PC-3 (cell line): Measurements from ENCODE around the gene GRPEL2. TPM values are rescaled to one million over a fixed set of nuclear protein-coding genes. Genes with fewer than 3 reads are reported as not detected.

Experiments
- ATAC-seq: fragments of 200-7000 bp; cut with Tn5 transposase; 2 replicates; pipeline ENCODE4 v1.9.1; 2020; ENCODE audit warnings: mild to moderate bottlenecking, moderate library complexity
- BruUV-seq: library from RNA; stranded (reverse); fragments of 400-500 nt; replicated peaks from 2 replicates; lab custom pipeline; 2021; lab: Mats Ljungman, UMichigan
- CTCF ChIA-PET: fragments of 300-600 bp; sonication (Branson Sonifier 250); formaldehyde crosslinking; loops from one replicate; lab custom pipeline; 2022; ENCODE audit warnings: antibody characterized with exemption; lab: Charles Lee
- POLR2A ChIA-PET: fragments of 300-600 bp; sonication (Branson Sonifier 250); formaldehyde crosslinking; loops from one replicate; lab custom pipeline; 2022; ENCODE audit warnings: antibody characterized with exemption; ENCODE audit not compliant: unreplicated experiment; lab: Charles Lee
- DNase-seq: peaks from one replicate; pipeline ENCODE4 v3.0.0-alpha.2; 2015
- H2AFZ ChIP-seq: fragments of 300-600 bp; sonication (generic); 2 replicates; pipeline ENCODE4 v1.6.0; 2016; ENCODE audit warnings: antibody characterized with exemption, low read length
- H3F3A ChIP-seq: fragments of 300-600 bp; sonication (generic); one replicate; pipeline ENCODE4 v1.6.0; 2017; ENCODE audit warnings: antibody characterized with exemption, low read length, control low read depth, mild to moderate bottlenecking; ENCODE audit not compliant: unreplicated experiment
- H3K27ac ChIP-seq: fragments of 300-600 bp; sonication (generic); 2 replicates; pipeline ENCODE4 v1.5.1; 2016; ENCODE audit warnings: mild to moderate bottlenecking, low read length
- H3K27me3 ChIP-seq: fragments of 300-600 bp; sonication (generic); 2 replicates; pipeline ENCODE4 v1.6.1; 2016; ENCODE audit warnings: low read length, mixed read lengths
- H3K36me3 ChIP-seq: fragments of 300-600 bp; sonication (generic); 2 replicates; pipeline ENCODE4 v1.6.1; 2016; ENCODE audit warnings: low read depth, mixed run types, low read length, mixed read lengths
- H3K4me1 ChIP-seq: fragments of 300-600 bp; sonication (generic); 2 replicates; pipeline ENCODE4 v1.5.1; 2016; ENCODE audit warnings: low read length; ENCODE audit not compliant: insufficient read depth
- H3K4me2 ChIP-seq: fragments of 300-600 bp; sonication (generic); 2 replicates; pipeline ENCODE4 v1.6.0; 2016; ENCODE audit warnings: low read length
- H3K4me3 ChIP-seq: fragments of 300-600 bp; sonication (generic); 2 replicates; pipeline ENCODE4 v1.5.1; 2016; ENCODE audit warnings: mild to moderate bottlenecking, low read length, mixed read lengths
- H3K79me2 ChIP-seq: fragments of 300-600 bp; sonication (generic); 2 replicates; pipeline ENCODE4 v1.6.1; 2017; ENCODE audit warnings: low read length, mixed read lengths
- H3K9ac ChIP-seq: fragments of 300-600 bp; sonication (generic); 2 replicates; pipeline ENCODE4 v1.6.0; 2016; ENCODE audit warnings: mild to moderate bottlenecking, low read length
- H3K9me2 ChIP-seq: fragments of 300-600 bp; sonication (generic); replicated peaks from 2 replicates; pipeline ENCODE4 v1.6.1; 2016; ENCODE audit warnings: mixed run types, low read length, mixed read lengths
- H3K9me3 ChIP-seq: fragments of 300-600 bp; sonication (generic); 2 replicates; pipeline ENCODE4 v1.6.1; 2016; ENCODE audit warnings: low read length, mixed read lengths
- H4K20me1 ChIP-seq: fragments of 300-600 bp; sonication (generic); 2 replicates; pipeline ENCODE4 v1.6.1; 2016; ENCODE audit warnings: low read length, mixed read lengths
- EZH2 ChIP-seq: fragments of 300-600 bp; sonication (generic); IDR thresholded peaks from one replicate; pipeline ENCODE4 v1.6.1; 2017; ENCODE audit warnings: antibody characterized with exemption, mild to moderate bottlenecking, low read length; ENCODE audit not compliant: unreplicated experiment
- EZH2phosphoT487 ChIP-seq: fragments of 300-600 bp; sonication (generic); IDR thresholded peaks from 2 replicates; pipeline ENCODE4 v1.6.1; 2018; ENCODE audit warnings: mild to moderate bottlenecking, antibody characterized with exemption, low read length, borderline replicate concordance
- intact Hi-C: fragments of 100-400 bp; cut with micrococcal nuclease; formaldehyde crosslinking; loops from 2 replicates; pipeline ENCODE4 v1.9.0; 2023
- total RNA-seq: library from RNA; depleted of rRNA; stranded (reverse); fragments of >200 nt; gene quantifications from 2 replicates; pipeline ENCODE4 v1.2.3, GENCODE V29; 2014
- TF ChIP-seq, protein P1 (sequence below): fragments of 300-600 bp; sonication (generic); conservative IDR thresholded peaks from 2 replicates; pipeline ENCODE4 v1.5.1; 2017; ENCODE audit warnings: antibody characterized with exemption, low read depth, mild to moderate bottlenecking, low read length

GRPEL2 gene
- total RNA-seq, 1 experiment from 2014 or later = 43.8 TPM

DNA sequence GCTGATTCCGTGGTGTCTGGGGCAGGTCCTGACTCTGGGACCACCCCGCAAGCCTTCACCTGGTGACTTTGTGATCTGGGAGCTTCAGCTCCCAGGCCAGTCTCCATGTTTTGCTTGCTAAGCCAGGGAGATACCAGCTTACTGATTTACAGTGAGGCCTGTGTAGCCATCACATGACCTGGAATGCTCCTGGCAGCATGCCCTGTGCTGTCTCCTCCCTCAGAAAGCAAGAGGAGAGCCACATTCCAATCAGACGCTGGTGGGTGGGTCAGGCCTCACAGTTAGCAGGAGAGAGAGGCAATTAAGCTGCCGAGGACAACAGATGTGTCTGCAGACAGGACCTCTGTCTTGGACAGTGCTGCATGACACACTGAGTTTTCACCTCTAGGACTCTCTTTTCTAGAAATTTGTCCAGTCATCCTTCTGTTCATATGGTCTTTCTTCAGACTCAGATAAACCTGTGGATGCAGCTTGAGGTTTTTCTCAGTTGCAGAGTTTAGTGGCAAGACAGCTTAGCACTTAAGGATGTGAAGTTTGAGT is 24.4 kb upstream of the GRPEL2 start:
- no peak overlapping the region for H3K9ac ChIP-seq
- no TSS peak for BruUV-seq
- no peaks in the 10 kb centered on the region for H3K27me3 ChIP-seq
- H3K4me3 ChIP-seq = no peak overlapping the region
- ATAC-seq = peak; percentile 63
- peak; percentile 79 for DNase-seq
- H3K27ac ChIP-seq = no peak overlapping the region
- H2AFZ ChIP-seq = peak overlapping the region; percentile 32; the same call in 1 of the 2 replicates
- intact Hi-C loops = loop anchor here (10.0 kb wide), 1 partner anchor 56 kb away; no protein-coding TSS in a partner anchor
- H3K4me2 ChIP-seq = no peak overlapping the region
- H4K20me1 ChIP-seq = no peaks in the 10 kb centered on the region
- ChIA-PET POLR2A (interaction anchor here (0.6 kb wide), 1 partner anchor 37 kb away, joined by 5 read pairs; the partner anchor contains the start of gene PCYOX1L), CTCF (interaction anchor here (0.9 to 2.3 kb wide), 2 partner anchors 38 to 47 kb away, joined by 3 to 13 read pairs; no protein-coding TSS in a partner anchor)
- H3F3A ChIP-seq = no peaks in the 10 kb centered on the region
- TF ChIP-seq, protein P1, sequence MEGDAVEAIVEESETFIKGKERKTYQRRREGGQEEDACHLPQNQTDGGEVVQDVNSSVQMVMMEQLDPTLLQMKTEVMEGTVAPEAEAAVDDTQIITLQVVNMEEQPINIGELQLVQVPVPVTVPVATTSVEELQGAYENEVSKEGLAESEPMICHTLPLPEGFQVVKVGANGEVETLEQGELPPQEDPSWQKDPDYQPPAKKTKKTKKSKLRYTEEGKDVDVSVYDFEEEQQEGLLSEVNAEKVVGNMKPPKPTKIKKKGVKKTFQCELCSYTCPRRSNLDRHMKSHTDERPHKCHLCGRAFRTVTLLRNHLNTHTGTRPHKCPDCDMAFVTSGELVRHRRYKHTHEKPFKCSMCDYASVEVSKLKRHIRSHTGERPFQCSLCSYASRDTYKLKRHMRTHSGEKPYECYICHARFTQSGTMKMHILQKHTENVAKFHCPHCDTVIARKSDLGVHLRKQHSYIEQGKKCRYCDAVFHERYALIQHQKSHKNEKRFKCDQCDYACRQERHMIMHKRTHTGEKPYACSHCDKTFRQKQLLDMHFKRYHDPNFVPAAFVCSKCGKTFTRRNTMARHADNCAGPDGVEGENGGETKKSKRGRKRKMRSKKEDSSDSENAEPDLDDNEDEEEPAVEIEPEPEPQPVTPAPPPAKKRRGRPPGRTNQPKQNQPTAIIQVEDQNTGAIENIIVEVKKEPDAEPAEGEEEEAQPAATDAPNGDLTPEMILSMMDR = no peak
- H3K79me2 ChIP-seq = no peaks in the 10 kb centered on the region
- no peaks in the 10 kb centered on the region for H3K9me3 ChIP-seq
- no peaks in the 10 kb centered on the region for H3K36me3 ChIP-seq
- H3K4me1 ChIP-seq = peaks cover 10% of the 10 kb centered on the region
- no peaks in the 10 kb centered on the region for H3K9me2 ChIP-seq

DNA sequence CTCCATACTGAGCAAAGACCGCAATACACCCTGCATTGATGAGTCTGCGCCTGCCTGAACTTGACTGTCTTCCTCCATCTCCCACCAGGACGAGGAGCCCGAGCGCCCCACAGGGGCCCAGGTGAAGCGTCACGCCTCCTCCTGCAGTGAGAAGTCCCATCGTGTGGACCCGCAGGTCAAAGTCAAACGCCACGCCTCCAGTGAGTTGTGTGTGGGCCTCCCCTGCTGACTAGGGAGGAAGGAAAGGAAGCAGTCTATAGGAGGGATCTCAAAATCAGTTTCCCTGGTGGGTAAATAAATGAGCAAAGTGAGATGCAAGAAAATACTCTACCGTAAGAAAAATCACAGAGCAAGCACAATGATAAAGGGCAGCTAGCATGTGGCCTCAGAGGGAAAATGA is 22.8 kb upstream of the GRPEL2 start:
- no peaks in the 10 kb centered on the region for H3K79me2 ChIP-seq
- no peak overlapping the region for H3K9ac ChIP-seq
- no peaks in the 10 kb centered on the region for H3K9me2 ChIP-seq
- ATAC-seq = no peak
- TF ChIP-seq, protein P1 = no peak
- TF ChIP-seq EZH2 (no peak), EZH2phosphoT487 (no peak)
- H3K4me3 ChIP-seq = no peak overlapping the region
- no peaks in the 10 kb centered on the region for H3K27me3 ChIP-seq
- no peak overlapping the region for H3K27ac ChIP-seq
- H3F3A ChIP-seq = no peaks in the 10 kb centered on the region
- H3K9me3 ChIP-seq = no peaks in the 10 kb centered on the region
- CTCF ChIA-PET = no interaction called here
- POLR2A ChIA-PET = no interaction called here
- peaks cover 15% of the 10 kb centered on the region for H3K4me1 ChIP-seq
- H4K20me1 ChIP-seq = no peaks in the 10 kb centered on the region
- no TSS peak for BruUV-seq
- no peak overlapping the region for H2AFZ ChIP-seq
- no peaks in the 10 kb centered on the region for H3K36me3 ChIP-seq
- intact Hi-C loops = loop anchor here (10.0 kb wide), 1 partner anchor 58 kb away; no protein-coding TSS in a partner anchor
- DNase-seq = no peak
- H3K4me2 ChIP-seq = no peak overlapping the region

DNA sequence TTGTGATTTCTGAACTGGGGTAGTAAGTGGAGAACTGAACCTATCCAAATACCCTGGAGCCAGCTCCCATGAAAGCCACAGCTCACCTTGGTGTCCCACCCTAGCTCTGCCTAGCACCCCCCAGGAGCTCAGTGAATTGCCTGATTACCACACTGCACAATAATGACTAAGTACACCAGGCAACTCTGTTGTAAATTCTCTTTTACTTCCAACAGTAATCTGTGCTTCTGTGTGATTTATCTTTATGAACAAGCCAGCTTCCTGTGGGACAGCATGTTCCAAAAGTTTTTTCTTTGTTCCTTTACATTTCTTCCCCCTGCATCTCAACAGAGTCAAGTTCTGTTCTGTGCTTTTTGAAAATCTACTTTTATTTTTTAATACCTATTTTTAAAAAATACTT is 22.1 kb upstream of the GRPEL2 start:
- intact Hi-C loops = loop anchor here (10.0 kb wide), 1 partner anchor 58 kb away; no protein-coding TSS in a partner anchor
- ChIA-PET CTCF (no interaction called here), POLR2A (no interaction called here)
- H3K9ac ChIP-seq = no peak overlapping the region
- no peaks in the 10 kb centered on the region for H3K9me3 ChIP-seq
- no peak for DNase-seq
- H3K36me3 ChIP-seq = no peaks in the 10 kb centered on the region
- H3K79me2 ChIP-seq = no peaks in the 10 kb centered on the region
- no peaks in the 10 kb centered on the region for H3K9me2 ChIP-seq
- no peaks in the 10 kb centered on the region for H3F3A ChIP-seq
- TF ChIP-seq, protein P1 = no peak
- TF ChIP-seq EZH2phosphoT487 (no peak), EZH2 (no peak)
- no peak overlapping the region for H3K4me3 ChIP-seq
- H3K4me1 ChIP-seq = peaks cover 15% of the 10 kb centered on the region
- BruUV-seq = no TSS peak
- ATAC-seq = no peak
- H2AFZ ChIP-seq = no peak overlapping the region
- no peak overlapping the region for H3K4me2 ChIP-seq
- H3K27me3 ChIP-seq = no peaks in the 10 kb centered on the region
- H4K20me1 ChIP-seq = no peaks in the 10 kb centered on the region
- H3K27ac ChIP-seq = no peak overlapping the region
